Neural progenitor cell (in vitro differentiated cells): ENCODE measurements around the gene CIDEA. TPM values are rescaled to one million over a fixed set of nuclear protein-coding genes. Genes with fewer than 3 reads are reported as not detected.
A peak's percentile ranks its signal among the peaks of the same experiment; 100 is the strongest.

Source experiments
- DNase-seq: peaks from one replicate; pipeline ENCODE4 v3.0.0-alpha.2; 2016; ENCODE audit warnings: low spot score
- H2AFZ ChIP-seq: fragments of 200-600 bp; sonication (generic); replicated peaks from 2 replicates; pipeline ENCODE4 v1.6.1; 2016; ENCODE audit warnings: antibody characterized with exemption
- H3F3A ChIP-seq: fragments of 200-600 bp; sonication (generic); 2 replicates; pipeline ENCODE4 v1.6.1; 2016; ENCODE audit warnings: antibody characterized with exemption, low read depth
- H3K27ac ChIP-seq: fragments of 200-600 bp; sonication (generic); 2 replicates; pipeline ENCODE4 v1.5.1; 2016; ENCODE audit warnings: mild to moderate bottlenecking
- H3K27me3 ChIP-seq: fragments of 200-600 bp; sonication (generic); 2 replicates; pipeline ENCODE4 v1.6.1; 2016; ENCODE audit warnings: mild to moderate bottlenecking, moderate library complexity
- H3K36me3 ChIP-seq: fragments of 200-600 bp; sonication (generic); 2 replicates; pipeline ENCODE4 v1.5.1; 2016
- H3K4me1 ChIP-seq: fragments of 200-600 bp; sonication (generic); 2 replicates; pipeline ENCODE4 v1.6.1; 2016; ENCODE audit warnings: mixed run types
- H3K4me2 ChIP-seq: fragments of 200-600 bp; sonication (generic); 2 replicates; pipeline ENCODE4 v1.6.1; 2016
- H3K4me3 ChIP-seq: fragments of 200-600 bp; sonication (generic); 2 replicates; pipeline ENCODE4 v1.5.1; 2016
- H3K79me2 ChIP-seq: fragments of 200-600 bp; sonication (generic); 2 replicates; pipeline ENCODE4 v1.6.1; 2016; ENCODE audit warnings: low read depth
- H3K9ac ChIP-seq: fragments of 200-600 bp; sonication (generic); 2 replicates; pipeline ENCODE4 v1.6.1; 2016
- H3K9me3 ChIP-seq: fragments of 200-600 bp; sonication (generic); 2 replicates; pipeline ENCODE4 v1.5.1; 2016; ENCODE audit warnings: low read depth
- H4K20me1 ChIP-seq: fragments of 200-600 bp; sonication (generic); 2 replicates; pipeline ENCODE4 v1.6.1; 2016; ENCODE audit warnings: low read depth
- H3K27ac Mint-ChIP-seq: 3 replicates; pipeline ENCODE4 v1.8.0; 2021; ENCODE audit warnings: mixed read lengths
- H3K27me3 Mint-ChIP-seq: 2 replicates; pipeline ENCODE4 v1.8.0; 2022; ENCODE audit warnings: low read depth, mild to moderate bottlenecking, inconsistent platforms, moderate library complexity, mixed read lengths; ENCODE audit not compliant: insufficient read depth
- H3K36me3 Mint-ChIP-seq: 3 replicates; pipeline ENCODE4 v1.8.0; 2021; ENCODE audit warnings: mixed read lengths
- H3K4me1 Mint-ChIP-seq: 3 replicates; pipeline ENCODE4 v1.8.0; 2021; ENCODE audit warnings: mixed read lengths
- H3K4me3 Mint-ChIP-seq: 3 replicates; pipeline ENCODE4 v1.8.0; 2021; ENCODE audit warnings: mild to moderate bottlenecking, moderate library complexity, mixed read lengths
- H3K9me3 Mint-ChIP-seq: 3 replicates; pipeline ENCODE4 v1.8.0; 2020; ENCODE audit warnings: mixed read lengths
- CTCF ChIP-seq: fragments of 200-600 bp; sonication (generic); IDR thresholded peaks from 2 replicates; pipeline ENCODE4 v1.5.1; 2017; ENCODE audit warnings: antibody characterized with exemption, mild to moderate bottlenecking
- EZH2 ChIP-seq: fragments of 200-600 bp; sonication (generic); IDR thresholded peaks from 2 replicates; pipeline ENCODE4 v1.6.1; 2017; ENCODE audit warnings: antibody characterized with exemption, mild to moderate bottlenecking, moderate library complexity
- EZH2phosphoT487 ChIP-seq: fragments of 200-600 bp; sonication (generic); IDR thresholded peaks from 2 replicates; pipeline ENCODE4 v1.6.1; 2017; ENCODE audit warnings: antibody characterized with exemption
- total RNA-seq: library from RNA; depleted of rRNA; stranded (reverse); fragments of >200 nt; gene quantifications from 2 replicates; pipeline ENCODE4 v1.2.3, GENCODE V29; 2015; ENCODE audit warnings: low replicate concordance

The CIDEA gene
- total RNA-seq, 1 donor from 2014 or later, result not detected

GRCh38 chr18:12234451-12235190 lies 19.5 kb upstream of the CIDEA start:
- Histone ChIP-seq H3K79me2 (no peaks in the 10 kb centered on the region), H4K20me1 (no peaks in the 10 kb centered on the region), H3F3A (no peaks in the 10 kb centered on the region), H3K27ac (no peak overlapping the region), H3K4me3 (no peak overlapping the region), H2AFZ (no peak overlapping the region), H3K9ac (no peak overlapping the region), H3K4me1 (no peaks in the 10 kb centered on the region), H3K27me3 (peaks cover 6% of the 10 kb centered on the region), H3K9me3 (no peaks in the 10 kb centered on the region), H3K4me2 (no peak overlapping the region), H3K36me3 (no peaks in the 10 kb centered on the region)
- Mint-ChIP-seq H3K4me1 (no peaks in the 10 kb centered on the region), H3K9me3 (peaks cover 6% of the 10 kb centered on the region), H3K4me3 (no peak overlapping the region), H3K36me3 (no peaks in the 10 kb centered on the region), H3K27me3 (peaks cover 15% of the 10 kb centered on the region), H3K27ac (no peak overlapping the region)
- no peak for TF ChIP-seq CTCF
- TF ChIP-seq EZH2, result no peak
- no peak for TF ChIP-seq EZH2phosphoT487
- DNase-seq, result no peak

GRCh38 chr18:12236141-12236540 lies 18.0 kb upstream of the CIDEA start:
- H3K4me3 ChIP-seq, result no peak overlapping the region

GRCh38 chr18:12236934-12237832 lies 17.0 kb upstream of the CIDEA start:
- Histone ChIP-seq H3K79me2 (no peaks in the 10 kb centered on the region), H3K4me2 (no peak overlapping the region), H3K9ac (no peak overlapping the region), H3K36me3 (no peaks in the 10 kb centered on the region), H2AFZ (peak overlapping the region; percentile 97), H3K4me3 (no peak overlapping the region), H4K20me1 (no peaks in the 10 kb centered on the region), H3K9me3 (no peaks in the 10 kb centered on the region), H3K27me3 (peaks cover 20% of the 10 kb centered on the region), H3F3A (no peaks in the 10 kb centered on the region), H3K27ac (no peak overlapping the region), H3K4me1 (no peaks in the 10 kb centered on the region)
- H3K27me3 Mint-ChIP-seq, result peaks cover 10% of the 10 kb centered on the region
- H3K9me3 Mint-ChIP-seq, result peaks cover 2% of the 10 kb centered on the region
- peak; percentile 83 for DNase-seq
- H3K27ac Mint-ChIP-seq, result no peak overlapping the region
- peak; percentile 94 for TF ChIP-seq CTCF
- no peak for TF ChIP-seq EZH2phosphoT487
- no peak for TF ChIP-seq EZH2
- no peaks in the 10 kb centered on the region for H3K36me3 Mint-ChIP-seq
- H3K4me3 Mint-ChIP-seq, result no peak overlapping the region
- no peaks in the 10 kb centered on the region for H3K4me1 Mint-ChIP-seq

More at GRCh38 chr18:12236141-12236540, 18.0 kb upstream of the CIDEA start:
- Histone ChIP-seq H3K4me1 (no peaks in the 10 kb centered on the region), H3K4me2 (no peak overlapping the region), H3K27me3 (peaks cover 15% of the 10 kb centered on the region), H3K27ac (no peak overlapping the region), H3K36me3 (no peaks in the 10 kb centered on the region), H2AFZ (no peak overlapping the region), H4K20me1 (no peaks in the 10 kb centered on the region), H3K9me3 (no peaks in the 10 kb centered on the region), H3K9ac (no peak overlapping the region), H3K79me2 (no peaks in the 10 kb centered on the region), H3F3A (no peaks in the 10 kb centered on the region)
- no peaks in the 10 kb centered on the region for H3K4me1 Mint-ChIP-seq
- H3K27ac Mint-ChIP-seq, result no peak overlapping the region
- no peaks in the 10 kb centered on the region for H3K36me3 Mint-ChIP-seq
- TF ChIP-seq EZH2phosphoT487 (no peak), EZH2 (no peak), CTCF (no peak)
- peaks cover 2% of the 10 kb centered on the region for H3K9me3 Mint-ChIP-seq
- peaks cover 13% of the 10 kb centered on the region for H3K27me3 Mint-ChIP-seq
- no peak for DNase-seq
- H3K4me3 Mint-ChIP-seq, result no peak overlapping the region
